Muscle layer of duodenum (tissue), 2 donors: ENCODE results near the gene CD58.

Experiments used
- H3K27ac ChIP-seq: one replicate; pipeline ENCODE4 v1.7.0; 2013; ENCODE audit warnings: mild to moderate bottlenecking, low read length
- H3K27me3 ChIP-seq: one replicate; pipeline ENCODE4 v1.7.0; 2013; ENCODE audit warnings: low read depth, mild to moderate bottlenecking, control low read depth, low read length
- H3K36me3 ChIP-seq, 2 donors: one replicate each; pipeline ENCODE4 v1.7.0; 2013; ENCODE audit warnings: low read length in 2 of 2, control low read depth in 1 of 2, mild to moderate bottlenecking in 1 of 2; ENCODE audit not compliant: insufficient read depth in 2 of 2, control insufficient read depth in 1 of 2
- H3K4me1 ChIP-seq, 2 donors: one replicate each; pipeline ENCODE4 v1.7.0; 2013; ENCODE audit warnings: low read length in 2 of 2, mild to moderate bottlenecking in 2 of 2, control low read depth in 1 of 2, moderate library complexity in 1 of 2; ENCODE audit not compliant: insufficient read depth in 2 of 2, control insufficient read depth in 1 of 2
- H3K4me3 ChIP-seq, 2 donors: one replicate each; pipeline ENCODE4 v1.7.0; 2013; ENCODE audit warnings: low read length in 2 of 2, low read depth in 1 of 2, mild to moderate bottlenecking in 1 of 2
- H3K9me3 ChIP-seq, 2 donors: one replicate each; pipeline ENCODE4 v1.7.0; 2013; ENCODE audit warnings: low read length in 2 of 2, control low read depth in 1 of 2, mild to moderate bottlenecking in 1 of 2; ENCODE audit not compliant: control insufficient read depth in 1 of 2
- donor health status: healthy.

CD58 gene

GRCh38 chr1:116553386-116554115 is 17.3 kb downstream of the CD58 start:
- H3K4me3 ChIP-seq, result no peak overlapping the region
- no peaks in the 10 kb centered on the region for H3K9me3 ChIP-seq
- H3K36me3 ChIP-seq, result no peaks in the 10 kb centered on the region
- H3K4me1 ChIP-seq, result peaks cover 3 to 4% of the 10 kb centered on the region in 2 donors
- H3K27ac ChIP-seq, result no peak overlapping the region
- H3K27me3 ChIP-seq, result no peaks in the 10 kb centered on the region

- no peaks in the 10 kb centered on the region for H3K9me3 ChIP-seq
- no peaks in the 10 kb centered on the region for H3K27me3 ChIP-seq
- no peak overlapping the region for H3K4me3 ChIP-seq
- H3K27ac ChIP-seq, result no peak overlapping the region
- H3K36me3 ChIP-seq, result peaks cover 11 to 14% of the 10 kb centered on the region in 2 donors
- H3K4me1 ChIP-seq, result no peaks in the 10 kb centered on the region
Measured at GRCh38 chr1:116546354-116546977, 24.4 kb downstream of the CD58 start.

GRCh38 chr1:116545359-116545705 is 25.5 kb downstream of the CD58 start:
- no peak overlapping the region for H3K4me3 ChIP-seq
- peaks cover 11 to 15% of the 10 kb centered on the region in 2 donors for H3K36me3 ChIP-seq
- no peak overlapping the region for H3K27ac ChIP-seq
- H3K4me1 ChIP-seq, result no peaks in the 10 kb centered on the region
- H3K9me3 ChIP-seq, result no peaks in the 10 kb centered on the region
- no peaks in the 10 kb centered on the region for H3K27me3 ChIP-seq

GRCh38 chr1:116544588-116545358 is 26.1 kb downstream of the CD58 start:
- peaks cover 11 to 15% of the 10 kb centered on the region in 2 donors for H3K36me3 ChIP-seq
- H3K9me3 ChIP-seq, result no peaks in the 10 kb centered on the region
- no peaks in the 10 kb centered on the region for H3K27me3 ChIP-seq
- H3K4me3 ChIP-seq, result no peak overlapping the region
- H3K4me1 ChIP-seq, result no peaks in the 10 kb centered on the region
- H3K27ac ChIP-seq, result no peak overlapping the region

- peaks cover 23 to 24% of the 10 kb centered on the region in 2 donors for H3K36me3 ChIP-seq
- no peak overlapping the region for H3K27ac ChIP-seq
- H3K9me3 ChIP-seq, result no peaks in the 10 kb centered on the region
- H3K4me3 ChIP-seq, result no peak overlapping the region
- peaks cover 0 to 3% of the 10 kb centered on the region in 2 donors for H3K4me1 ChIP-seq
- no peaks in the 10 kb centered on the region for H3K27me3 ChIP-seq
Measured at GRCh38 chr1:116540088-116540487, 30.7 kb downstream of the CD58 start.

GRCh38 chr1:116538544-116538943 is 32.3 kb downstream of the CD58 start:
- Histone ChIP-seq H3K4me1 (peaks cover 0 to 3% of the 10 kb centered on the region in 2 donors), H3K9me3 (no peaks in the 10 kb centered on the region), H3K27me3 (no peaks in the 10 kb centered on the region), H3K36me3 (peaks cover 23 to 35% of the 10 kb centered on the region in 2 donors), H3K27ac (no peak overlapping the region), H3K4me3 (no peak overlapping the region)

GRCh38 chr1:116537898-116538297 is 32.9 kb downstream of the CD58 start:
- Histone ChIP-seq H3K27ac (no peak overlapping the region), H3K27me3 (no peaks in the 10 kb centered on the region), H3K4me3 (no peak overlapping the region), H3K36me3 (peaks cover 19 to 32% of the 10 kb centered on the region in 2 donors), H3K9me3 (no peaks in the 10 kb centered on the region), H3K4me1 (peaks cover 0 to 3% of the 10 kb centered on the region in 2 donors)

- H3K27ac ChIP-seq, result no peak overlapping the region
- peaks cover 13 to 26% of the 10 kb centered on the region in 2 donors for H3K36me3 ChIP-seq
- no peaks in the 10 kb centered on the region for H3K27me3 ChIP-seq
- peaks cover 0 to 3% of the 10 kb centered on the region in 2 donors for H3K4me1 ChIP-seq
- no peaks in the 10 kb centered on the region for H3K9me3 ChIP-seq
- H3K4me3 ChIP-seq, result no peak overlapping the region
Measured at GRCh38 chr1:116537040-116537831, 33.6 kb downstream of the CD58 start.

- Histone ChIP-seq H3K27ac (no peak overlapping the region), H3K9me3 (no peaks in the 10 kb centered on the region), H3K27me3 (no peaks in the 10 kb centered on the region), H3K36me3 (peaks cover 8 to 31% of the 10 kb centered on the region in 2 donors), H3K4me3 (no peak overlapping the region), H3K4me1 (peaks cover 0 to 3% of the 10 kb centered on the region in 2 donors)
Measured at GRCh38 chr1:116534014-116534739, 36.6 kb downstream of the CD58 start.

GRCh38 chr1:116533429-116533820 is 37.4 kb downstream of the CD58 start:
- H3K4me1 ChIP-seq, result peaks cover 0 to under 1% of the 10 kb centered on the region in 2 donors
- no peak overlapping the region for H3K27ac ChIP-seq
- no peaks in the 10 kb centered on the region for H3K27me3 ChIP-seq
- H3K9me3 ChIP-seq, result no peaks in the 10 kb centered on the region
- no peak overlapping the region for H3K4me3 ChIP-seq
- H3K36me3 ChIP-seq, result peaks cover 8 to 29% of the 10 kb centered on the region in 2 donors
